ENCODE results near the gene SGSM2. TPM values are rescaled to one million over a fixed set of nuclear protein-coding genes. Genes with fewer than 3 reads are reported as not detected.

SGSM2 gene
- total and polyA plus RNA-seq, 2 of the 13 experiments (the other 11 are each of a cell fraction or from before 2014, with no cell fraction given), result 30.4 to 51.3 TPM

DNA sequence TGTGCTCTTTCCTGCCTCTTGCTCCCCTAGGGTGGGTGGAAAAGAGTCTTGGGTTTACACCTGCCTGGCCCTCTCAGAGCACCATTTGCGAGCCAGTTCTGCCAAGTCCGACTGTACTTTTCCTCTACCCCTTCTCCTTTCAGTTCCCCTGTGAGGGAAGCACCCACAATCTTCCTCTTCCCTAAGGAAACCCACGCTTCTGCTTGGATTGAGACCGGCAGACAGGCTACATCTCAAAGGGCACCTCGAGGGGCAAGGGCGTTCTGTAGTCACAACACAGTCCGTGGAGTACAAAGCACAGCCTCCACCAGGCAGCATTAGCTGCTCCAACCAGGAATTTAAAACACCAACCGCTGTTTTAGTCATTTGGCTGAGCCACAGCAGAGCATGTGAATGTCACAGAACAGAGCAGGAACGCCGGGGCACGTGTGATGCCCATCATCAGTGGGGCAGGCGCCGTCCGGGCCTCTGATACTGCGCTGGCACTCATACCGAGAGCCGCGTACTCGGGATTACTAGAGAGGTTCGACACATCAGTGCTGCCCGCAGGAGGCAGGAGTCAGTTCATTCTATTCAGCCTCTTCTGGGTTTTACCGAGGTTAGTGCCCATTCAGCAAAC lies 77.3 kb downstream of the SGSM2 start:
- no peak overlapping the region for H3K27ac ChIP-seq (ENCODE audit: extremely low read length, insufficient read depth, low read length)
- no TSS peak for BruUV-seq (replicated peaks)
- no peak overlapping the region for H3K4me2 ChIP-seq (ENCODE audit: low read depth, low read length)
- H3K9me3 ChIP-seq (ENCODE audit: low read length), result no peaks in the 10 kb centered on the region
- no peaks in the 10 kb centered on the region for H3K79me2 ChIP-seq (ENCODE audit: insufficient read depth, low read length)
- peaks cover 7 to 30% of the 10 kb centered on the region in 2 experiments; a peak in 4 of 5 replicates for H3K36me3 ChIP-seq (replicated peaks in 1 of 2; ENCODE audit: control insufficient read depth in 1 of 2, insufficient read depth in 2 of 2, low read length in 2 of 2)
- H3K27me3 ChIP-seq (ENCODE audit: control insufficient read depth in 1 of 2, insufficient read depth in 2 of 2, low read length in 2 of 2), result no peaks in the 10 kb centered on the region
- POLR2A ChIA-PET, result interaction anchor here (2.5 kb wide), 1 partner anchor 32 kb away, joined by 31 read pairs; no protein-coding TSS in a partner anchor
- FAIRE-seq (no peak), ATAC-seq (no peak), DNase-seq (ENCODE audit: low spot score) (no peak)
- H2AFZ ChIP-seq (ENCODE audit: low read length), result no peak overlapping the region
- CTCF ChIA-PET (ENCODE audit: low intra/inter-chr PET ratio, low total read pairs), result interaction anchor here (3.9 kb wide), 1 partner anchor 32 kb away, joined by 65 read pairs; no protein-coding TSS in a partner anchor
- H3K4me3 ChIP-seq (replicated peaks in 1 of 3; ENCODE audit: insufficient read depth in 1 of 3, low read depth in 2 of 3, low read length in 3 of 3), result no peak overlapping the region
- 92% methylated on average over 8 of the region's 22 CpGs for WGBS (ENCODE audit: low lambda C conversion rate)
- H3K4me1 ChIP-seq (ENCODE audit: insufficient read depth, low read length), result peaks cover 7% of the 10 kb centered on the region; the same call in 1 of the 2 replicates
- H4K20me1 ChIP-seq (ENCODE audit: insufficient read depth, low read length), result no peaks in the 10 kb centered on the region; the same call in 1 of the 2 replicates
- intact Hi-C loops (cut with micrococcal nuclease; ENCODE audit: unreplicated experiment) (no loop called here), in situ Hi-C loops (cut with HindIII; ENCODE audit: extremely low pct_ligation_motif_present, low pct_unique_long_range_greater_than_20kb) (loop anchor here (5.0 kb wide), 1 partner anchor 37 kb away; no protein-coding TSS in a partner anchor)
- no peak overlapping the region for H3K9ac ChIP-seq (ENCODE audit: insufficient read depth, low read depth, low read length)
- TF ChIP-seq ZNF329 (CRISPR knock-in tag; IDR thresholded peaks at IDR 0.05; ENCODE audit: low read depth), result no peak
- TF ChIP-seq, protein P1, sequence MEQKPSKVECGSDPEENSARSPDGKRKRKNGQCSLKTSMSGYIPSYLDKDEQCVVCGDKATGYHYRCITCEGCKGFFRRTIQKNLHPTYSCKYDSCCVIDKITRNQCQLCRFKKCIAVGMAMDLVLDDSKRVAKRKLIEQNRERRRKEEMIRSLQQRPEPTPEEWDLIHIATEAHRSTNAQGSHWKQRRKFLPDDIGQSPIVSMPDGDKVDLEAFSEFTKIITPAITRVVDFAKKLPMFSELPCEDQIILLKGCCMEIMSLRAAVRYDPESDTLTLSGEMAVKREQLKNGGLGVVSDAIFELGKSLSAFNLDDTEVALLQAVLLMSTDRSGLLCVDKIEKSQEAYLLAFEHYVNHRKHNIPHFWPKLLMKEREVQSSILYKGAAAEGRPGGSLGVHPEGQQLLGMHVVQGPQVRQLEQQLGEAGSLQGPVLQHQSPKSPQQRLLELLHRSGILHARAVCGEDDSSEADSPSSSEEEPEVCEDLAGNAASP (CRISPR knock-in tag; IDR thresholded peaks at IDR 0.05; ENCODE audit: borderline replicate concordance), result no peak
- no peak for TF ChIP-seq CREB1 (IDR thresholded peaks at IDR 0.05)
- TF ChIP-seq CREB1 (CRISPR knock-in tag; IDR thresholded peaks at IDR 0.05), result no peak
- no peak for TF ChIP-seq POLR2AphosphoS5 (IDR thresholded peaks at IDR 0.05; ENCODE audit: low read depth, low read length)
- TF ChIP-seq KDM2A (CRISPR knock-in tag; IDR thresholded peaks at IDR 0.05; ENCODE audit: borderline replicate concordance, low read depth), result no peak
- TF ChIP-seq, protein P2, sequence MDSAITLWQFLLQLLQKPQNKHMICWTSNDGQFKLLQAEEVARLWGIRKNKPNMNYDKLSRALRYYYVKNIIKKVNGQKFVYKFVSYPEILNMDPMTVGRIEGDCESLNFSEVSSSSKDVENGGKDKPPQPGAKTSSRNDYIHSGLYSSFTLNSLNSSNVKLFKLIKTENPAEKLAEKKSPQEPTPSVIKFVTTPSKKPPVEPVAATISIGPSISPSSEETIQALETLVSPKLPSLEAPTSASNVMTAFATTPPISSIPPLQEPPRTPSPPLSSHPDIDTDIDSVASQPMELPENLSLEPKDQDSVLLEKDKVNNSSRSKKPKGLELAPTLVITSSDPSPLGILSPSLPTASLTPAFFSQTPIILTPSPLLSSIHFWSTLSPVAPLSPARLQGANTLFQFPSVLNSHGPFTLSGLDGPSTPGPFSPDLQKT (CRISPR knock-in tag; IDR thresholded peaks at IDR 0.05; ENCODE audit: borderline replicate concordance), result no peak
- no peak for TF ChIP-seq GLI4 (CRISPR knock-in tag; IDR thresholded peaks at IDR 0.05; ENCODE audit: borderline replicate concordance)
- TF ChIP-seq, protein P3, sequence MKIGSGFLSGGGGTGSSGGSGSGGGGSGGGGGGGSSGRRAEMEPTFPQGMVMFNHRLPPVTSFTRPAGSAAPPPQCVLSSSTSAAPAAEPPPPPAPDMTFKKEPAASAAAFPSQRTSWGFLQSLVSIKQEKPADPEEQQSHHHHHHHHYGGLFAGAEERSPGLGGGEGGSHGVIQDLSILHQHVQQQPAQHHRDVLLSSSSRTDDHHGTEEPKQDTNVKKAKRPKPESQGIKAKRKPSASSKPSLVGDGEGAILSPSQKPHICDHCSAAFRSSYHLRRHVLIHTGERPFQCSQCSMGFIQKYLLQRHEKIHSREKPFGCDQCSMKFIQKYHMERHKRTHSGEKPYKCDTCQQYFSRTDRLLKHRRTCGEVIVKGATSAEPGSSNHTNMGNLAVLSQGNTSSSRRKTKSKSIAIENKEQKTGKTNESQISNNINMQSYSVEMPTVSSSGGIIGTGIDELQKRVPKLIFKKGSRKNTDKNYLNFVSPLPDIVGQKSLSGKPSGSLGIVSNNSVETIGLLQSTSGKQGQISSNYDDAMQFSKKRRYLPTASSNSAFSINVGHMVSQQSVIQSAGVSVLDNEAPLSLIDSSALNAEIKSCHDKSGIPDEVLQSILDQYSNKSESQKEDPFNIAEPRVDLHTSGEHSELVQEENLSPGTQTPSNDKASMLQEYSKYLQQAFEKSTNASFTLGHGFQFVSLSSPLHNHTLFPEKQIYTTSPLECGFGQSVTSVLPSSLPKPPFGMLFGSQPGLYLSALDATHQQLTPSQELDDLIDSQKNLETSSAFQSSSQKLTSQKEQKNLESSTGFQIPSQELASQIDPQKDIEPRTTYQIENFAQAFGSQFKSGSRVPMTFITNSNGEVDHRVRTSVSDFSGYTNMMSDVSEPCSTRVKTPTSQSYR (CRISPR knock-in tag; IDR thresholded peaks at IDR 0.05; ENCODE audit: borderline replicate concordance), result no peak
- TF ChIP-seq, protein P4, sequence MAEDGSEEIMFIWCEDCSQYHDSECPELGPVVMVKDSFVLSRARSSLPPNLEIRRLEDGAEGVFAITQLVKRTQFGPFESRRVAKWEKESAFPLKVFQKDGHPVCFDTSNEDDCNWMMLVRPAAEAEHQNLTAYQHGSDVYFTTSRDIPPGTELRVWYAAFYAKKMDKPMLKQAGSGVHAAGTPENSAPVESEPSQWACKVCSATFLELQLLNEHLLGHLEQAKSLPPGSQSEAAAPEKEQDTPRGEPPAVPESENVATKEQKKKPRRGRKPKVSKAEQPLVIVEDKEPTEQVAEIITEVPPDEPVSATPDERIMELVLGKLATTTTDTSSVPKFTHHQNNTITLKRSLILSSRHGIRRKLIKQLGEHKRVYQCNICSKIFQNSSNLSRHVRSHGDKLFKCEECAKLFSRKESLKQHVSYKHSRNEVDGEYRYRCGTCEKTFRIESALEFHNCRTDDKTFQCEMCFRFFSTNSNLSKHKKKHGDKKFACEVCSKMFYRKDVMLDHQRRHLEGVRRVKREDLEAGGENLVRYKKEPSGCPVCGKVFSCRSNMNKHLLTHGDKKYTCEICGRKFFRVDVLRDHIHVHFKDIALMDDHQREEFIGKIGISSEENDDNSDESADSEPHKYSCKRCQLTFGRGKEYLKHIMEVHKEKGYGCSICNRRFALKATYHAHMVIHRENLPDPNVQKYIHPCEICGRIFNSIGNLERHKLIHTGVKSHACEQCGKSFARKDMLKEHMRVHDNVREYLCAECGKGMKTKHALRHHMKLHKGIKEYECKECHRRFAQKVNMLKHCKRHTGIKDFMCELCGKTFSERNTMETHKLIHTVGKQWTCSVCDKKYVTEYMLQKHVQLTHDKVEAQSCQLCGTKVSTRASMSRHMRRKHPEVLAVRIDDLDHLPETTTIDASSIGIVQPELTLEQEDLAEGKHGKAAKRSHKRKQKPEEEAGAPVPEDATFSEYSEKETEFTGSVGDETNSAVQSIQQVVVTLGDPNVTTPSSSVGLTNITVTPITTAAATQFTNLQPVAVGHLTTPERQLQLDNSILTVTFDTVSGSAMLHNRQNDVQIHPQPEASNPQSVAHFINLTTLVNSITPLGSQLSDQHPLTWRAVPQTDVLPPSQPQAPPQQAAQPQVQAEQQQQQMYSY (CRISPR knock-in tag; IDR thresholded peaks at IDR 0.05), result no peak
- TF ChIP-seq ZFP36 (IDR thresholded peaks at IDR 0.05; ENCODE audit: borderline replicate concordance, low read depth, low read length, partially characterized antibody), result no peak
- TF ChIP-seq SRSF1 (optimal IDR thresholded peaks at IDR 0.05; ENCODE audit: low read depth, low read length), result no peak
- TF ChIP-seq BORCS8-MEF2B (CRISPR knock-in tag; IDR thresholded peaks at IDR 0.05), result no peak
- TF ChIP-seq NCOA5 (CRISPR knock-in tag; IDR thresholded peaks at IDR 0.05), result no peak
- TF ChIP-seq GPN1 (CRISPR knock-in tag; IDR thresholded peaks at IDR 0.05; ENCODE audit: borderline replicate concordance), result no peak

Measured in HepG2 (cell line).